Right atrium auricular region (tissue), 2 donors: Measurements from ENCODE around the gene SPATA31D3. TPM values are rescaled to one million over a fixed set of nuclear protein-coding genes. Genes with fewer than 3 reads are reported as not detected.
"Not testable (repeated sequence)": the region's sequence is repeated elsewhere in the genome, so short reads cannot be mapped to it uniquely, and the experiment has no call there.

Experiments used
- DNase-seq: peaks from one replicate; pipeline ENCODE4 v3.0.0-alpha.2; 2019; ENCODE audit warnings: low spot score
- H3K27ac ChIP-seq, 2 donors: fragments of 200-600 bp; sonication (generic); 1 replicate in 1 of 2; 2 replicates in 1 of 2; pipeline ENCODE4 v1.5.1; 2016 to 2019
- H3K27me3 ChIP-seq, 2 donors: fragments of 200-600 bp; sonication (generic); one replicate each; pipeline versions ENCODE4 v1.5.1 to v1.6.0; 2017 to 2019
- H3K36me3 ChIP-seq: fragments of 200-600 bp; sonication (generic); one replicate; pipeline ENCODE4 v1.5.1; 2016
- H3K4me1 ChIP-seq, 2 donors: fragments of 200-600 bp; sonication (generic); one replicate each; pipeline versions ENCODE4 v1.5.1 to v1.6.0; 2017 to 2019
- H3K4me3 ChIP-seq, 2 donors: fragments of 200-600 bp; sonication (generic); 1 replicate in 1 of 2; 2 replicates in 1 of 2; pipeline ENCODE4 v1.5.1; 2017 to 2019; ENCODE audit warnings: mild to moderate bottlenecking in 1 of 2, moderate library complexity in 1 of 2
- H3K9me3 ChIP-seq, 2 donors: fragments of 200-600 bp; sonication (generic); one replicate each; pipeline ENCODE4 v1.5.1; 2019
- CTCF ChIP-seq, 2 donors: fragments of 200-600 bp; sonication (generic); IDR thresholded peaks; one replicate each; pipeline ENCODE4 v1.5.1; 2019; ENCODE audit warnings: antibody characterized with exemption in 2 of 2
- total RNA-seq, 2 donors: library from RNA; depleted of rRNA; stranded (reverse); fragments of >200 nt; gene quantifications; one replicate each; pipeline ENCODE4 v1.1.0, GENCODE V29; 2016

The SPATA31D3 gene
- total RNA-seq, 2 donors from 2014 or later = not detected

- no peak overlapping the region for H3K27ac ChIP-seq
- no peak for TF ChIP-seq CTCF (IDR thresholded peaks at IDR 0.05)
- no peaks in the 10 kb centered on the region for H3K27me3 ChIP-seq
- no peak overlapping the region for H3K4me3 ChIP-seq
- H3K36me3 ChIP-seq = no peaks in the 10 kb centered on the region
- no peaks in the 10 kb centered on the region for H3K4me1 ChIP-seq
- DNase-seq = no peak
- H3K9me3 ChIP-seq = no peaks in the 10 kb centered on the region
Observed at GRCh38 chr9:81902626-81903025, 40.7 kb upstream of the SPATA31D3 start.

GRCh38 chr9:81906671-81907070 is 36.6 kb upstream of the SPATA31D3 start:
- Histone ChIP-seq H3K9me3 (no peaks in the 10 kb centered on the region), H3K36me3 (no peaks in the 10 kb centered on the region), H3K4me1 (no peaks in the 10 kb centered on the region), H3K27me3 (no peaks in the 10 kb centered on the region), H3K4me3 (no peak overlapping the region), H3K27ac (no peak overlapping the region)
- no peak for DNase-seq
- no peak for TF ChIP-seq CTCF (IDR thresholded peaks at IDR 0.05)

GRCh38 chr9:81912135-81912534 is 31.2 kb upstream of the SPATA31D3 start:
- no peak for TF ChIP-seq CTCF (IDR thresholded peaks at IDR 0.05)
- DNase-seq = no peak
- Histone ChIP-seq H3K36me3 (no peaks in the 10 kb centered on the region), H3K4me3 (no peak overlapping the region), H3K9me3 (no peaks in the 10 kb centered on the region), H3K27ac (no peak overlapping the region), H3K27me3 (no peaks in the 10 kb centered on the region), H3K4me1 (no peaks in the 10 kb centered on the region)

GRCh38 chr9:81915801-81916505 is 27.3 kb upstream of the SPATA31D3 start:
- no peaks in the 10 kb centered on the region for H3K27me3 ChIP-seq
- no peak overlapping the region for H3K4me3 ChIP-seq
- DNase-seq = no peak
- TF ChIP-seq CTCF (IDR thresholded peaks at IDR 0.05) = no peak
- H3K9me3 ChIP-seq = no peaks in the 10 kb centered on the region
- no peak overlapping the region for H3K27ac ChIP-seq
- no peaks in the 10 kb centered on the region for H3K36me3 ChIP-seq
- no peaks in the 10 kb centered on the region for H3K4me1 ChIP-seq

- H3K36me3 ChIP-seq, H3K27me3 ChIP-seq, DNase-seq, H3K4me3 ChIP-seq, H3K9me3 ChIP-seq, H3K4me1 ChIP-seq, H3K27ac ChIP-seq: not testable (repeated sequence)
Observed at GRCh38 chr9:81918507-81918906, 24.8 kb upstream of the SPATA31D3 start.

GRCh38 chr9:81928305-81928704 is 15.0 kb upstream of the SPATA31D3 start, which contains the start of gene SPATA31D4:
Gene SPATA31D4, plus strand, starts transcription at chr9:81928428. Its CDS starts 86 bp downstream, at chr9:81928514.
- H3K4me1 ChIP-seq = not testable (repeated sequence)

GRCh38 chr9:81930147-81930546 is 13.2 kb upstream of the SPATA31D3 start:
- H3K36me3 ChIP-seq, DNase-seq, H3K27me3 ChIP-seq, H3K9me3 ChIP-seq, H3K27ac ChIP-seq, H3K4me1 ChIP-seq, H3K4me3 ChIP-seq: not testable (repeated sequence)

More at GRCh38 chr9:81928305-81928704, 15.0 kb upstream of the SPATA31D3 start, which contains the start of gene SPATA31D4:
- DNase-seq, H3K27ac ChIP-seq, H3K36me3 ChIP-seq, H3K4me3 ChIP-seq, H3K9me3 ChIP-seq, H3K27me3 ChIP-seq: not testable (repeated sequence)

- not testable (repeated sequence) for H3K27me3 ChIP-seq, H3K4me3 ChIP-seq, H3K4me1 ChIP-seq, H3K27ac ChIP-seq, H3K36me3 ChIP-seq, DNase-seq, H3K9me3 ChIP-seq
Observed at GRCh38 chr9:81933547-81933946, 9.8 kb upstream of the SPATA31D3 start.

- not testable (repeated sequence) for H3K27me3 ChIP-seq, H3K9me3 ChIP-seq, DNase-seq, H3K4me1 ChIP-seq, H3K27ac ChIP-seq, H3K4me3 ChIP-seq, H3K36me3 ChIP-seq
Observed at GRCh38 chr9:81948650-81949049, 5.3 kb downstream of the SPATA31D3 start.
